Thyroid gland (tissue), 4 donors: ENCODE data around the gene NEDD9. TPM values are rescaled to one million over a fixed set of nuclear protein-coding genes. Genes with fewer than 3 reads are reported as not detected.
A peak's percentile ranks its signal among the peaks of the same experiment; 100 is the strongest.

Experiments
- DNase-seq, 2 donors: peaks; one replicate each; pipeline ENCODE4 v3.0.0-alpha.2; 2019
- H3K27ac ChIP-seq, 3 donors: fragments of 200-600 bp; sonication (generic); 1 replicate in 2 of 3; 2 replicates in 1 of 3; pipeline ENCODE4 v1.5.1; 2016 to 2019; ENCODE audit warnings: mild to moderate bottlenecking in 1 of 3, moderate library complexity in 1 of 3
- H3K27me3 ChIP-seq: fragments of 200-600 bp; sonication (generic); one replicate; pipeline ENCODE4 v1.5.1; 2019
- H3K36me3 ChIP-seq, 2 donors: fragments of 200-600 bp; sonication (generic); one replicate each; pipeline ENCODE4 v1.5.1; 2016 to 2019
- H3K4me1 ChIP-seq, 2 donors: fragments of 200-600 bp; sonication (generic); one replicate each; pipeline ENCODE4 v1.5.1; 2017 to 2019
- H3K4me3 ChIP-seq, 3 donors: fragments of 200-600 bp; sonication (generic); replicated peaks in 1 of 3; 1 replicate in 2 of 3; 2 replicates in 1 of 3; pipeline ENCODE4 v1.5.1; 2016; ENCODE audit warnings: mild to moderate bottlenecking in 1 of 3
- H3K9me3 ChIP-seq: fragments of 200-600 bp; sonication (generic); one replicate; pipeline ENCODE4 v1.5.1; 2017
- CTCF ChIP-seq, 6 experiments: fragments of 200-600 bp in 3 of 6; fragments of 450-650 bp in 3 of 6; sonication (generic) in 3 of 6; IDR thresholded peaks; one replicate each; pipeline ENCODE4 v1.5.1; 2016 to 2019; ENCODE audit warnings: antibody characterized with exemption in 6 of 6, mild to moderate bottlenecking in 2 of 6, inconsistent platforms in 1 of 6, moderate library complexity in 1 of 6
- POLR2A ChIP-seq, 2 donors: fragments of 450-650 bp; IDR thresholded peaks; one replicate each; pipeline ENCODE4 v1.6.1; 2017; ENCODE audit warnings: antibody characterized with exemption in 2 of 2, mild to moderate bottlenecking in 2 of 2, moderate library complexity in 1 of 2
- WGBS, 2 donors: methylation state at CpG; one replicate each; pipeline ENCODE4 v1.1.5; 2017; 5-methylcytosine and 5-hydroxymethylcytosine counted together
- intact Hi-C: fragments of 100-400 bp; cut with DNase I; formaldehyde crosslinking; loops from one replicate; pipeline ENCODE4 v1.15.1; 2023
- total RNA-seq, 4 donors: library from RNA; depleted of rRNA; stranded (reverse); fragments of >200 nt; gene quantifications; one replicate each; pipeline ENCODE4 v1.2.3, GENCODE V29; 2016

NEDD9 gene
- total RNA-seq, 4 donors from 2014 or later = 42.1 to 78.3 (median 61.7) TPM

DNA sequence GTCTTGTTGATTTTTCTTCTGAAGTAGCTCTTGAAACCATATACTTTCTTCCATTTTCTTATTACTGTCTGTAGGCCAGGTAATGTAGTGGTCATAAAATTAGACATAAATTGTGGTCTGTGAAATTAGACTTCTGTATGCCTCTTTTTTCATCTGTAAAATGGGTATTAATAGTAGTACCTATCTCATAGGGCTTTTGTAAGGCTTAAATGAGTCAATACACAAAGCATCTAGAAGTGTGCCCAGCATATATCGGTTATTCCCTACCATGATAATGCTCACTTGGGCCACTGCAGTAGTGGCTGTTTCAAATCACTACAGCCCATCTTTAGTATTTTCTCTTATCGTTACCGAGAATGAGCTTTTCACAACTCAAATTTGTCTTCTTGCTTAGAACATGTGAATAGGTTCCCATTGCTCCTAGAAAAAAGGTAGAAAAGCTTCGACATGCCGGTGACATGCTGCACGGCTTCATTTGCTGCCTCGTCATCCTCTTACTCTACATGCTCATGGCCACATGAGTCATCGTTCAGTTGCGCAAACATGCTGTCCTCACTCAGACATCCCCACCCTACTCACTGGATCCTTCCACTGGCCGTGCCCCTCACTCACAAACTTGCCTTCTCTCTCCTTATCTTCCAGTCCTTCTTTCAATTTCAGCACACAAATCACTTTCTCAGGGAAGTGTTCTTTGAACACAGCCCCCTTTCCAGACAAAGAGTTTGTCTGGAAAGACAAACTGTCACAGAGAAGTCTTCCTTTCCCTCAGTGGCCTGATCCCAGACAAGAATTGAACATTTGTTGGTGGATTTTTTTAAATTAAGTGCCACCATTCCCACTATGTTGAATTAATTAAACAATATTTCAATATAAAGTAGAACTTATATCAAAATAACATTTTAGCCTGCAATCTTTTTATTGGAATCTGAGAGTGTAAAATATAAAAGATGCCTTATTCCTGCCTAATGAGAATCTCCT is 88.8 kb downstream of the NEDD9 start:
- Histone ChIP-seq H3K4me1 (no peaks in the 10 kb centered on the region), H3K36me3 (no peaks in the 10 kb centered on the region), H3K4me3 (no peak overlapping the region), H3K27ac (no peak overlapping the region), H3K9me3 (no peaks in the 10 kb centered on the region), H3K27me3 (no peaks in the 10 kb centered on the region)
- TF ChIP-seq CTCF (IDR thresholded peaks at IDR 0.05) (no peak), POLR2A (IDR thresholded peaks at IDR 0.05) (no peak)
- intact Hi-C loops = loop anchor here (2.0 to 10.0 kb wide), 2 partner anchors 355 to 431 kb away; no protein-coding TSS in a partner anchor
- WGBS, 2 donors = 90 to 94% methylated on average over 10 of the region's 10 CpGs
- DNase-seq = peak; percentile 8 to 19

- intact Hi-C loops = loop anchor here (10.0 kb wide), 1 partner anchor 432 kb away; no protein-coding TSS in a partner anchor
- no peaks in the 10 kb centered on the region for H3K4me1 ChIP-seq
Measured at GRCh38 chr6:11142296-11143027, 90.0 kb downstream of the NEDD9 start.

DNA sequence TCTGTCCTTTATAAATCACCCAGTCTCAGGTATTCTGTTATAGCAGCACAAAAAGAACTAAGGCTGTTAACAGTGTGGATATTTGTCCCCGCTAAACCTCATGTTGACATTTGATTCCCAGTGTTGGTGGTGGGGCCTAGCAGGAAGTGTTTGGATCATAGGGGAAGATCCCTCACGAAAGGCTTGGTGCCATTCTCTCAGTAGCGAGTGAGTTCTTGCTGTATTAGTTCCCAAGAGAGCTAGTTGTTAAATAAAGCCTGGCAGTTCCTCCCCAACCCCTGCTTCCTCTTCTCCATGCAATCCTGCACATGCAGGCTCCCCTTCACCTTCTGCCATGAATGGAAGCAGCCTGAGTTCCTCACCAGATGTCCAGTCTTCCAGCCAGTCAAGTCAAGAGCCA is 91.2 kb downstream of the NEDD9 start:
- no peak overlapping the region for H3K27ac ChIP-seq
- WGBS, 2 donors = 83 to 90% methylated on average over 3 of the region's 3 CpGs
- TF ChIP-seq POLR2A (IDR thresholded peaks at IDR 0.05) = no peak
- TF ChIP-seq CTCF (IDR thresholded peaks at IDR 0.05) = no peak
- H3K27me3 ChIP-seq = no peaks in the 10 kb centered on the region
- DNase-seq = no peak
- H3K4me3 ChIP-seq = no peak overlapping the region
- H3K36me3 ChIP-seq = no peaks in the 10 kb centered on the region
- intact Hi-C loops = loop anchor here (10.0 kb wide), 1 partner anchor 434 kb away; no protein-coding TSS in a partner anchor
- no peaks in the 10 kb centered on the region for H3K9me3 ChIP-seq
- H3K4me1 ChIP-seq = no peaks in the 10 kb centered on the region

More at GRCh38 chr6:11142296-11143027, 90.0 kb downstream of the NEDD9 start:
- Histone ChIP-seq H3K4me3 (no peak overlapping the region), H3K36me3 (no peaks in the 10 kb centered on the region), H3K27ac (no peak overlapping the region), H3K27me3 (no peaks in the 10 kb centered on the region), H3K9me3 (no peaks in the 10 kb centered on the region)
- 94 to 97% methylated on average over 8 of the region's 8 CpGs for WGBS, 2 donors
- TF ChIP-seq POLR2A (IDR thresholded peaks at IDR 0.05) = no peak
- no peak for TF ChIP-seq CTCF (IDR thresholded peaks at IDR 0.05)
- DNase-seq = no peak

GRCh38 chr6:11140056-11140455 is 92.4 kb downstream of the NEDD9 start:
- DNase-seq = no peak
- Histone ChIP-seq H3K27me3 (no peaks in the 10 kb centered on the region), H3K4me1 (no peaks in the 10 kb centered on the region), H3K4me3 (no peak overlapping the region), H3K9me3 (no peaks in the 10 kb centered on the region), H3K36me3 (no peaks in the 10 kb centered on the region), H3K27ac (no peak overlapping the region)
- intact Hi-C loops = loop anchor here (10.0 kb wide), 1 partner anchor 435 kb away; no protein-coding TSS in a partner anchor
- 87 to 88% methylated on average over 3 of the region's 3 CpGs for WGBS, 2 donors
- no peak for TF ChIP-seq CTCF (IDR thresholded peaks at IDR 0.05)
- TF ChIP-seq POLR2A (IDR thresholded peaks at IDR 0.05) = no peak
